ES-I3 (cell line): Measurements from ENCODE around the gene KIFC1.
"Not testable (repeated sequence)": the region's sequence is repeated elsewhere in the genome, so short reads cannot be mapped to it uniquely, and the experiment has no call there.

Experiments
- H3K36me3 ChIP-seq: 2 replicates; pipeline ENCODE4 v1.6.1; 2013; ENCODE audit warnings: mild to moderate bottlenecking, low read length, control low read depth, moderate library complexity; ENCODE audit not compliant: insufficient read depth
- H3K4me1 ChIP-seq: 2 replicates; pipeline ENCODE4 v1.6.1; 2013; ENCODE audit warnings: mild to moderate bottlenecking, control low read depth, low read length; ENCODE audit not compliant: insufficient read depth
- H3K9ac ChIP-seq: 2 replicates; pipeline ENCODE4 v1.6.1; 2013; ENCODE audit warnings: low read depth, mild to moderate bottlenecking, low read length, moderate library complexity
- H3K9me3 ChIP-seq: 2 replicates; pipeline ENCODE4 v1.6.1; 2013; ENCODE audit warnings: mild to moderate bottlenecking, low read length, moderate library complexity; ENCODE audit not compliant: control insufficient read depth, insufficient read depth

Gene KIFC1

DNA sequence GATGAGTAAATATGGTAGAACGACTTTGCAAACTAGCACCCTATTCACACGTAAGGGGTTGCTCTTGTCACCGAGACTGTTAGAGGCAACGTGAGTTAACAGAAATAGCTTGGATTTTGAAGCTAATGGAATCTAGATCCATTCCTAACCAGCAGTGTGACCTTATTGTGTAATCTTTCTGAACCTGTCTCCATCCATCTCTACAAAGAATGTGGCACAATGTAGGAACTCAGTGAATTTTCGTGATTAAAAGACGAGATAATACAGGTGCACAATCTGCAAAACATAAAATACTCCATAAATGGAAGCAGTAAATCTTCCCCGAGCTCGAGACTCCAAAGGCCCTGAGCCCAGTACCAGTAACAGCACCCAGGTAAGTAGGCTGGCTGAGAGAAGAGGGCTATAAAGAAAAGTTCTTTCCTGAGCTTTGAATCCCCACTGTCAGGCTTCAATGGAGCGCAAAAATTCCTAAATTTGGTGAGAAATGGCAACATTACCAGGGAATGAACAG, 801 bp upstream of the KIFC1 start:
- Histone ChIP-seq H3K9me3 (no peaks in the 10 kb centered on the region), H3K9ac (peak overlapping the region; percentile 59), H3K36me3 (no peaks in the 10 kb centered on the region), H3K4me1 (peaks cover 15% of the 10 kb centered on the region)

DNA sequence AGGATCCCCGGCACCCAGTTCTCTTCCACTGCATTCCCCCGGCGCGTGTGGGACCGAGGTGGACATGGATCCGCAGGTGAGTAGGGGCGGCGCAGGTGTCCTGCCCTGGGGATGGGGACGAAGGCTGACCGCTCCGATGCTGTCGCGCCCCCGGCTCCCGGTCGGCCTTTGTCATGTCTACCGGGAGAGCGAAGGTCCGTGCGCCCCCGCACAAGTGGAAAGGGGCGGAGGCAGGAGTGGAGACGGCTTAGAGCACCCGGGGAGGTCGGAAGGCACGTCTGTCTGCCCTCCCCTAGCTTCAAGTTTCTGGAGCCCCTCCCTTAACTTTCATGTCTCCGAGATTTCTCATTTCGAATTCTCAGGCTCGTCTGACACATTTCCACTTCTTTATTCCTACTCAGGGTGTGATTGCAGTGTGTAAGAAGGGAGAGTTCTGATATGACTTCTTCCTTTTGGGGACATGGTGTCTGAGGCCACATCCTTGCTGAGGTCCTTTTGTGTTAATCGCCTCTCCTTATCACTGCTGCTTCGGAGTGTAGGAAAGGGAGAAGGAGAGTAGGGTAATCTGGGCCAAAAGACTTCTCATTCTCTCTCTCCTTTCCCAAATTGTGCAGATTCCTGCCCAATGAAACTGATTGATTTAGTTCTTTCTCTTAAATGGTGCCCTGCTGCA, 435 bp downstream of the KIFC1 start:
- Histone ChIP-seq H3K36me3 (no peaks in the 10 kb centered on the region), H3K4me1 (peaks cover 15% of the 10 kb centered on the region), H3K9ac (peak overlapping the region; percentile 87), H3K9me3 (no peaks in the 10 kb centered on the region)

DNA sequence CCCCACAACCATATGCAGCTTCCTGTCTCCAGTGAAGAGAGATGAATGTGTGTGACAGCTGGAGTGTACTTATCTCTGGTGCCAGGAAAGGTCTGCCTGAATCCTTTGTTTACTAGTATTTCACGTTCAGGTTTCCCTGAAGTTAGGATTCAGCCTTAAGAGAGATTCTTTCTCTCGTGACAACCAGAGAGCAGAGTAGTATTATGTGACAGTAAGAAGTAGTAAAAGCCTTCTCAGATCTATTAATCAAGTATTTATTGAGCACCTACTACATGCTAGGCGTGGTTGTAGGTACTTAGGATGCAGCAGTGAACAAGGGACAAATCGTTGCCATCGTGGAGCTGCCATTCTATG, 949 bp downstream of the KIFC1 start:
- Histone ChIP-seq H3K4me1 (peaks cover 15% of the 10 kb centered on the region), H3K36me3 (no peaks in the 10 kb centered on the region), H3K9ac (peak overlapping the region; percentile 87), H3K9me3 (no peaks in the 10 kb centered on the region)

DNA sequence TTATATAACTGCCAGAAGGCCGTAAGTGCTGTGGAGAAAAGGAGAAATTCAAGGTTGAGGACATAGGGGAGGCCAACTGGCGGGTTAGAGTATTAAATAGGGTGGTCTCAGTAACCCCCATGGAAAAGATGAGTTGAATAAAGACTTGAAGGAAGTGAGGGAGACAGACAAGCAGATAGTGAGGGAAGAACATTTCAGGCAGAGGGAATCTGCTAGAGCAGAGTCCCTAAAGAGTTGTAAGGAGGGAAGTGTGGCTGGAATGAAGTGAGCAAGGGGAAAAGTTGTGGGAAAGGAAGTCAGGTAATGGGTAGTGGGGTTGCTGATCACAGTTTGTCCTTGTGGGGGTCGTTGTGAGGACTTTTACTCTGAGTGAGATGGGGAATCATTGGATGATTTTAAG, 1.4 kb downstream of the KIFC1 start:
- Histone ChIP-seq H3K9ac (peak overlapping the region; percentile 87), H3K9me3 (no peaks in the 10 kb centered on the region), H3K36me3 (no peaks in the 10 kb centered on the region), H3K4me1 (peaks cover 15% of the 10 kb centered on the region)

DNA sequence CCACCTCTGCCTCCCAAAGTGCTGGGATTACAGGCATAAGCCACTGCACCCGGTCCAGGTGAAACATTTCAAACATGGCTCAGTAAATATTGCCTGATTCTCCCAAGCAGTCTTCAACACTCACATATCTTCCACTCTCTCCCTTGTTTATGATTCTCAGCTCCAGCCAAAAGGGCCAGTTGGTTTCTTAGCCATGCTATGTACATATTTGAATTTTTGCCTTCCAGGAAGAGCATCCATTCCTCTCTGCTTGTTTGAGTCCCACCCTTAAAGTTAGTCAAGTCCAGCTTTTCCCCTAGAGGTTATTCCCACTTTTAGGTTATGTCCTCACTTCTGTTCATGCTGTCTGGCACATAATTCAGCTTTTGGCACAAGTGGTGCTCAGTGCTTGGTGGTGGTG, 5.9 kb downstream of the KIFC1 start:
- Histone ChIP-seq H3K9ac (no peak overlapping the region), H3K36me3 (peaks cover 7% of the 10 kb centered on the region; the same call in 1 of the 2 replicates), H3K9me3 (no peaks in the 10 kb centered on the region), H3K4me1 (peaks cover 7% of the 10 kb centered on the region; the same call in 1 of the 2 replicates)

DNA sequence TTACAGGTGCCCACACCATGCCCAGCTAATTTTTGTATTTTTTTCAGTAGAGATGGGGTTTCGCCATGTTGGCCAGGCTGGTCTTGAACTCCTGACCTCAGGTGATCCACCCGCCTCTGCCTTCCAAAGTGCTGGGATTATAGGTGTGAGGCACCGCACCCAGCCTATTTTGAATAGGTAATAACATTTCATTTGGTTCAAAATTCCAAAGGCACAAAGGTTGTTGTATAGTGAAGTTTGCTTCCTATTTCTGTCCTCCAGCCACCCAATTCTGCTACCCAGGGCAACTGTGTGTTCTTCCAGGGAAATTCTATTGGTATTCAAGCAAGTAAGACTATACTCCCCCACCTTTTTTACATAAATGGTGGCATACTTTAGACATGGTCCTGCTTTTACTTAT, 7.0 kb downstream of the KIFC1 start:
- H3K36me3 ChIP-seq, result not testable (repeated sequence)

DNA sequence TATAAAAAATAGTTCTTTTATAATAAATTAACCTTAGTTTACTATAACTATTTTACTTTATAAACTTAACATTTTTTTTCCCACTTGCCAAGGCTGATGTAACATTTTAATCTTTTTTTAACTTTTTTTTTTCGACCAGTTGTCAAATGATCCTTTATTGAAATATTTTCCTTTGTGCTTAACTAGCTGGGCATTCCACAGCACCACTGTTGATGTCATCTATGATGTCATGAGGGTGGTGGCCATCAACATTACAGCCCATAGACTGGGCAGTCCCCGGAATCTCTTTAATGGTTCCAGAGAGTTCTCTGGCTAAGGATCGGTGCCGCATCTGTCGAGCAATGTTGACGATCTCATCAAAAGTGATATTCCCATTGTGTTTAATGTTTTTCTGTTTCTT, 8.3 kb downstream of the KIFC1 start:
- not testable (repeated sequence) for H3K4me1 ChIP-seq, H3K9ac ChIP-seq, H3K9me3 ChIP-seq
- H3K36me3 ChIP-seq, result peaks cover 16% of the 10 kb centered on the region

More for the DNA sequence above, 7.0 kb downstream of the KIFC1 start:
- not testable (repeated sequence) for H3K4me1 ChIP-seq, H3K9me3 ChIP-seq, H3K9ac ChIP-seq

DNA sequence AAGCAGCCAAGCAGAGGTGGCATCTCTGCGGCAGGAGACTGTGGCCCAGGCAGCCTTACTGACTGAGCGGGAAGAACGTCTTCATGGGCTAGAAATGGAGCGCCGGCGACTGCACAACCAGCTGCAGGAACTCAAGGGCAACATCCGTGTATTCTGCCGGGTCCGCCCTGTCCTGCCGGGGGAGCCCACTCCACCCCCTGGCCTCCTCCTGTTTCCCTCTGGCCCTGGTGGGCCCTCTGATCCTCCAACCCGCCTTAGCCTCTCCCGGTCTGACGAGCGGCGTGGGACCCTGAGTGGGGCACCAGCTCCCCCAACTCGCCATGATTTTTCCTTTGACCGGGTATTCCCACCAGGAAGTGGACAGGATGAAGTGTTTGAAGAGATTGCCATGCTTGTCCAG, 13.3 kb downstream of the KIFC1 start:
- H3K9ac ChIP-seq, result no peak overlapping the region

DNA sequence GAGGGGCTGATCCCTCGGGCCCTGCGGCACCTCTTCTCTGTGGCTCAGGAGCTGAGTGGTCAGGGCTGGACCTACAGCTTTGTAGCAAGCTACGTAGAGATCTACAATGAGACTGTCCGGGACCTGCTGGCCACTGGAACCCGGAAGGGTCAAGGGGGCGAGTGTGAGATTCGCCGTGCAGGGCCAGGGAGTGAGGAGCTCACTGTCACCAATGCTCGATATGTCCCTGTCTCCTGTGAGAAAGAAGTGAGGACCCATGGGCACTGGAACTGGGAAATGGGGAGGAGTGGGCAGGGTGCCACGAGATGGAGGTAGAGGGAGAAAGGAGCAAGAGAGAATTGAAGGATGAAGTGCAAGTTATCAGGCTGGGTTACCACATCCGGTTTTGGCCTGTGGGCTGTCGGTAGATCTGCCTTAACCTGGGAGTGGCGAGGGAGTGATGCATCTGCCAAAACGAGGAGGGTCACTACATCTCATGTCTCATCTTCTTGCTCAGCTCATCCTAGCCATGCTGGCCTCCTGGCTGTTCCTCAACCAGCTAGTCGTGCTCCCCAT, 13.8 kb downstream of the KIFC1 start:
- H3K9ac ChIP-seq, result no peak overlapping the region
- peaks cover 22% of the 10 kb centered on the region for H3K36me3 ChIP-seq
- H3K4me1 ChIP-seq, result peaks cover 3% of the 10 kb centered on the region; the same call in 1 of the 2 replicates
- no peaks in the 10 kb centered on the region for H3K9me3 ChIP-seq

More for the DNA sequence above, 13.3 kb downstream of the KIFC1 start:
- Histone ChIP-seq H3K36me3 (peaks cover 22% of the 10 kb centered on the region), H3K9me3 (no peaks in the 10 kb centered on the region), H3K4me1 (peaks cover 3% of the 10 kb centered on the region; the same call in 1 of the 2 replicates)

DNA sequence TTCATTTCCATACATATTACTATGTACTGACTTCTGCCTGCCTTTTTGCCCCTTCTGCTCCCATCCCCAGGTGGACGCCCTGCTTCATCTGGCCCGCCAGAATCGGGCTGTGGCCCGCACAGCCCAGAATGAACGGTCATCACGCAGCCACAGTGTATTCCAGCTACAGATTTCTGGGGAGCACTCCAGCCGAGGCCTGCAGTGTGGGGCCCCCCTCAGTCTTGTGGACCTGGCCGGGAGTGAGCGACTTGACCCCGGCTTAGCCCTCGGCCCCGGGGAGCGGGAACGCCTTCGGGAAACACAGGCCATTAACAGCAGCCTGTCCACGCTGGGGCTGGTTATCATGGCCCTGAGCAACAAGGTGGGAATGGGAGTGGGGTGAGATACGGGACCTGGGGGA, 14.5 kb downstream of the KIFC1 start:
- no peak overlapping the region for H3K9ac ChIP-seq
- no peaks in the 10 kb centered on the region for H3K9me3 ChIP-seq
- H3K4me1 ChIP-seq, result peaks cover 3% of the 10 kb centered on the region; the same call in 1 of the 2 replicates
- H3K36me3 ChIP-seq, result peaks cover 22% of the 10 kb centered on the region

DNA sequence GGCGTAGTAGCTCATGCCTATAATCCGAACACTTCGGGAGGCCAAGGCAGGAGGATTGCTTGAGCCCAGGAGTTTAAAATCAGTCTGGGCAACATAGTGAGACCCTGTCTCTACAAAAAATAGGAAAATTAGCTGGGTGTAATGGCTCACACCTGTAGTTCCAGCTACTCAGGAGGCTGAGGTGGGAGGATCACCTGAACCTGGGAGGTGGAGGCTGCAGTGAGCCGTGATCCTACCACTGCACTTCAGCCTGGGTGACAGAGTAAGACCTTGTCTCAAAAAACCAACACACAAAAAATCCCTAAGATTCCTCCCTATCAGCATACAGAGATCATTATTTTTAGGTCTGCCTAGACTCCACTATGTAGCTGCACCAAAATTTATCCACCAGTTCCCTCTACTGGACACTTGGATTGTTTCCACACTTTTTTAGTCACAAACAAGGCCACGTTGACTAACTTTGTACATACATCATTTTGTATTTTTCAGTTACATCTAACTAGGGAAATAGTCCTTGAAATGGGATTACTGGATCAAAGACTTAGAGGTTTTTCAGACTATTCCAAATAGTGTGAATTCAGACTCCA, 15.6 kb downstream of the KIFC1 start:
- peaks cover 22% of the 10 kb centered on the region for H3K36me3 ChIP-seq
- H3K9me3 ChIP-seq, result no peaks in the 10 kb centered on the region
- no peak overlapping the region for H3K9ac ChIP-seq
- peaks cover 3% of the 10 kb centered on the region; the same call in 1 of the 2 replicates for H3K4me1 ChIP-seq

DNA sequence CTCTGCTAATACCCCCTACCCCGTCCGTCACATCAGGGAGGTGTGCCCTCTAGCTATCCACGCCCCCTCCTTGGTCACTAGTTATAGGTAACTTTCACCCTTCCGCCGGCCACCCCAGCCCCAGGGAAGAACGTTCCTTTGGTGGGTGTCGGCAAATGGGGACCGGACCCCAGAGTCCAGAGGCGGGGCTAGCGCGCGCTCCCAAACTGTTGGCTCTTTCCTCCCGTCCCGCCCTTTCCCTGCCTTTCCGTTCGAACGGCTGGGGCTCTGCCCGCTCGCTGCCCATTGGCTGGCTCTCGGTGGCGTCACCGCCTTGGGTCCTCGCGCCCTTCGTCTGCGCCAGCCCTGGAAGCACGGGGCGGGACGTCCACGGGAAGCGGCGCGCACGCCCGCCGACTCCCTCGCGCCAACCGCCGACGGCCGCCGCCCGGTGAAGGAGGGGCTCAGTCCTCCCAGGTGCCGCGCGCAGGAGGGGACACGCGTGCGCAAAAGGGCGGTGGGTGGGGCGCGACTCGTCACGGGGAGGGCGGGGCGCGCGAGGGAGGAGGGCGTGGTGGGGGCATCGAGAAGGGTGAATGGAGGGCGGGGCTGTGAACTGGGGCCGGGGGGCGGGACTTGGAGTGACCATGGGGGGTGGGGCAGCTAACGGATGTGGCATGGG, 18.6 kb downstream of the KIFC1 start:
- Histone ChIP-seq H3K36me3 (peaks cover 22% of the 10 kb centered on the region), H3K9me3 (no peaks in the 10 kb centered on the region), H3K4me1 (peaks cover 3% of the 10 kb centered on the region; the same call in 1 of the 2 replicates), H3K9ac (peak overlapping the region; percentile 53)

DNA sequence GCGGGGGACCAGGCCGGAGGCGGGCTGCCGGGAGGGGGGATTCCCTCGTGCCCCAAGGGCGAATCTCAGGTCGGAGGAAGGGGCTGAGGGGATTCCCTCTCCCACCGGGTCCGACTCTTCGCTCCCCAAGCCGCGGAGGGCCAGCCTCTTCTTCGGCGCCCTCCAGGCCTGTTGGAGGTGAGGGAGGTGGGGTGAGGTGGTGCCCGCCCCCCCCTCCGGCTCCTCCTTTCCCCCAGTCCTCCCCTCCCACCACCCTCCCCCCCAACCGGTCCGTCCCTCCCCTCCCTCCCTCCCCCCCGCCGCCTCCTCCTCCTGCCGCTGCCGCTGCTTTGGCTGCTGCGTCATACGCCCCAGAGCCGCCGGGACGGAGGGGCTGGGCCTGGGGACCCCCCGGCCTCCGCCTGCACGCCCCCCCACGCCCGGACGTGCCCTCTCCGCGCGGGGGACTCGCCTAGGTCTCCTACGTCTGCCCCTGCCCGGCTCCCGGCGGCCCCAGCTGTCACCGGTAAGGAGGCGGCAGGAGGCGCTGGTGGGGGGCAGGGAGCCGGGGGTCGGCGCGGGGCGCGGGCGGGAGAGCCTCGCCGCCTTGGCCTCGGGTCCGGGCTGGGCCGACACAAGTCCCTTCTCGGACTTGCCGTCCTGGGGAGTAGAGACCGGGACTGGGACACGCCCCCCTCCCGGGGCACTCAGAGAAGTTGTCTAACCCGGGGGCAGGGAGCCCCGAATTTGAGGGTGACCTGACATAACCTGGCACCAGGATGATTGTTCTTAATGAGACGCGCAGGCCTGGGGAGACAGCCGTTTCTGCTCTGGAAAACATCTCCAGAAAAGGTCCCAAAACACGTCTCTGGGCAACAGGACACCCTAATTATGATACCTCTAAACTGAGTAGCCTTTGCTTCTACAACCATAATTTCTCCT, 19.3 kb downstream of the KIFC1 start, which contains the start of gene PHF1:
Gene PHF1, plus strand, starts transcription at position 304 of the 921 bp plus-strand sequence. CDS start 1,250 bp downstream, outside the sequence.
- H3K4me1 ChIP-seq, result peaks cover 3% of the 10 kb centered on the region; the same call in 1 of the 2 replicates
- no peaks in the 10 kb centered on the region for H3K9me3 ChIP-seq
- peak within 1 kb of the TSS; percentile 94 for H3K9ac ChIP-seq
- peaks cover 26% of the 10 kb centered on the region for H3K36me3 ChIP-seq
